ENCODE results near the gene SPINK4.

Gene SPINK4

DNA sequence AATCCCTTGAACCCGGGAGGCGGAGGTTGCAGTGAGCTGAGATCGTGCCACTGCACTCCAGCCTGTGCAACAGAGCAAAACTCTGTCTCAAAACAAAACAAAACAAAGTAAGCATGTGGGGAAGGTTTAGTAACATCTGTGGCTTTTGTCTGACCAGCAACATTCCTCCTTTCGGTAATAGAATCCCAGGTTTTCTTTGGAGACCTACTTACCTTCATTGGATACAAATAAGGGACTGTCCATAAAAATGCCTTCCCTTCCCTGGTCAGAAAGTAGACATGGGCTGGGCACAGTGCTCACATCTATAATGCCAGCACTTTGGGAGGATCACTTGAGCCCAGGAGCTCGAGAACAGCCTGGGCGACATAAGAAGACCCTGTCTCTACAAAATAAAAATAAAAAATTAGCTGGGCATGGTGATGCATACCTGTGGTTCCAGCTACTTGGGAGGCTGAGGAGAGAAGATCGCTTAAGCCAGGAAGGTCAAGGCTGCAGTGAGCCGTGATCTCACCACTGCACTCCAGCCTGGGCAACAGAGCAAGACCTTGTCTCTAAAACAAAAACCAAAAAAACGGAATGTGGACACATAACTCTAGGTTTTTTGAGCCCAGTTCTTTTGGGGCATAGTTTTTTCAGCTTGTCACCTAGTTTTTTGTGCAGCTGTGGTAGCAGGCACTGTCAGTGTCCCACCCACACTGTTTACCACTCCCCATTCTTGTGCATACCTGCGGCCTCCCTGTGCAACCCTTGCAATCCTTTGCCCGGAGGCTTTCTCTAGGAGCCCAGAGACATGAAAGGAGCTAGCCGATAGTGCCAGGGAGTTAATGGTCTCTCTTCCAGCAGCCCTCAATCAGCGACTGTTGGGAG is 9.0 kb upstream of the SPINK4 start:
- DNase-seq, result no peak

GRCh38 chr9:33231623-33231942 is 8.4 kb upstream of the SPINK4 start:
- DNase-seq, result no peak

DNA sequence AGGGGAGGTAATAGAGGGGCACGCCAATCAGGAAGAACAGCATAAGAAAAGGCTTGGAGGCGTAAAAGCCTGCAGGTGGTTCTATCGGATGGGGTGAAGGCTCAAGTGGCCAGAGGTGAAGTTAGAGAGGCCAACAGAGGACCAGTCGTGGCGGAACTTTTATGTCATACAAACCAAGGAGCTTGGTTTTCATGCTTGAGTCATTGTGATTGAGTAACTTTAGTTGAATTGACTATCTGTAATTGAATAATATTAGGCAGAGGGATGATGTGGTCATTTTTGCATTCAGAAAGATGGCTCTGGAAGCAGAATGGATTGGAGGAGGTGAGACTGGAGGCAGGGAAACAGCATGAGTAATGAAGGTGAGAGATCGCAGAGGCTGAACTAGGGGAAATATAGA is 7.2 kb upstream of the SPINK4 start:
- DNase-seq, result no peak

DNA sequence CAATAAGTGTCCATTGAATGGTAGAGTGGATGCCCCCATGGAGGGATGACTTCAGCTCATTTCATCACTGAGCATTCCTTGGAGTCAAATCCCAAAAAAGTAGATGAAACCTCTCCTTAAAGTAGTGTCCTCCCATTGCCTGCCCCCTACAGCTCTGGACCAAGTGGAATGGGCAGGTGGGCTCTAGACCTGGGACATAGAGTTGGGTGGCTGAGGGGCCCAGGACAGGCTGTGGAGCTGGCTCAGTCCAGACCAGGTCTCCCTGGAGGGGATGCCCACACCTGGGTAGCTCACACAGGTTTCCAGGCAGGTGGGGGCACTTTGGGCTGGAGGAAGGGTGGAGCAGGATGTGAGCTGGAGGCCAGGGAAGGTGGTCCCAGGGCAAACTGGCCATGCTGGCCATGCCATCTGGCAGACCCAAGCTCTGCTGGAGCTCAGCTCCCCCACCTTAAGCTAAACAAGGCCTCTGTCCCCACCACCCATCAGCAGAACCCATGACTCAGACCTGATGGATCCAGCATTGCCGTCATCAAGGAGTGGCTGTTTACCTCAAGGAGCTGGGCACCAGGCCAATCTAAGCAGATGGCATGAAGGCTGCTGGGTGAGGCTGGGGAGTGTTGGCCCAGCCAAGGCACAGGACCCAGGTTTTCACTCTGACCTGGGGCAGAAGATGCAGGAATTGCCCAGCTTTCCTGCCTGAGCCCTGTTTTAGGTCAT is 6.2 kb upstream of the SPINK4 start:
- DNase-seq, result no peak

GRCh38 chr9:33234511-33235467 is 5.2 kb upstream of the SPINK4 start:
- no peak for DNase-seq

DNA sequence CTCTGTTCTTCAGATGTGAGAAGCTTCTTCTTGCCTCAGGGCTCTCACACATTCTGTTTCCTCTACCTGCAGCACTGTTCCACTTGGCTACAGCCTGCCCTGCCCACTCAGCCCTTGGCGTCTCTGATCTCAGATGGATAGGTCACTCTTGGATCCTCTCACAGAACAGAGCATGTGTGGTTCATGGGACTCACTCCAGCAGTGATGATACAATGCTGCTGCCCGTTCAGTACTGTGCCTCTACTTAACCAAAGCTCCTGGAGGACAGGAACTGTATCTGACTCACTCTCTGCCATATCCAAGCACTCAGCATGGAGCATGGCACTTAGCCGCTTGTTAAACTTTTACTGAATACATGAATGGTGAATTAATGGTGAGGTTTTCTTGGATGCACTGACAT is 3.4 kb upstream of the SPINK4 start:
- DNase-seq, result no peak

GRCh38 chr9:33241298-33241697 is 1.3 kb downstream of the SPINK4 start:
- DNase-seq, result no peak

DNA sequence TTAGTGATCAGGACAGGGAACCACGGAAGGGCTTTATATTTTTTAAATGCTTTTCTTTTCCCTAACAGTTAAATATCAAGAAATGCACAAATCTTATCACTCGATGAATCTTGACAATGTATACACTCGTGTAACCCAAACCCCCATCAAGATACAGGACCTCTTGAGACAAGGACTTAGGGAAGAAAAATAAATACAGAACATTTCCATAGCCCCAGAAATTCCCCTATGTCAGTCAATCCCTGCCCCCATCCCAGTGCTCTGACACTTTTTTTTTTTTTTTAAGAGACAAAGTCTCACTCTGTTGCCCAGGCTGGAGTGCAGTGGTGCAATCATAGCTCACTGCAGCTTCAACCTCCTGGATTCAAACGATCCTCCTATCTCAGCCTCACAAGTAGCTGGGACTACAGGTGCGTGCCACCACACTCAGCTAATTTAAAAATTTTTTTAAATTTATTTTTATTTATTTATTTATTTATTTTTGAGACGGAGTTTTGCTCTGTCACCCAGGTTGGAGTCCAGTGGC is 2.7 kb downstream of the SPINK4 start:
- DNase-seq, result no peak

DNA sequence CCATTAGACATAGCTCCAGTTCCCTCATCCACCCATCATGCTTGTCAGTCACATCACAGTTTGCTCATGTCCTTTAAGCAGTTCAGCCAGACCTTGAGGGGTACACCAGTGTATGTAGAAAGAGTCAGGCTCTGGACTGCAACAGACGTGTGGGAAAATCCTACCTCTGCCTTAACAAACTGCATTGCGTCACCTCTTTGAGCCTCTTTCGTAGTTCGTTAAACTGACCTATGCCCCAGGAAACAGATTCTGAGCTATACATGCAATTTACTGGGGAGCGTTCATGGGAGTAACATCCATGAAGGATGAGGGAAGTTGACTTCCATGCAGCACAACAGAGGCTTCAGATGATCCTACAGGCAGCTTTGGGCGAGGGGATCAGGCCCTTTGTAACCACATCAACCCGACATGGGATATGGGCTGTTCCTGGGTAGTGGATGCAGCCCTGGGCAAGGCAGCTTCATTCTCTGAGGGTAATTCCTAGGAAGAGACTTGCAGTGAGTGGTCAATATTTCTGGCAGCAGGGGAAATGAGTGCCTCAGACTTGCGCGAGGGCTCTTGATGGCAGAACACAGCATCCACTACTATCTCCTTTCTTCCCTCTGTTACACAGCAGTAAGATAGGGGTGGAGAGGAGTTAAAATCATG is 4.3 kb downstream of the SPINK4 start:
- no peak for DNase-seq

DNA sequence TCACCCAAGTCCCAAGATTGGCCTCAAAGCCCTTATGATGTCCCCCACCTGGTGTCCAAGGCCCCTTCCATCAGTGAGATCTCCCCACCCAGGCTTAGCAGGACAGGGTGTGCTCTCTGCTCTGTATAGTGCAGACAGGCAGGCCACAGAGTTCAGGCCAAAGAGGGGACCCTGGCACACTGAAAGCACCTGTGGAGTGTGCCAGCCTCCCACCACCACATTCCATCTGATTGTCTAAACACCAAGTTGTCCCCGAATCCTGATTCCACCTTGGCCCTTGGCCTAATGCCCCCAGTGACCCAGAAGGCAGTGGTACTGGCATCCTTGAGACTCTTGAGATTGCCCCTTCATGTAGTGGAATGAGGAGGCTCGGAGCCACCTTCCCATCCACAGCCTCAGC is 5.4 kb downstream of the SPINK4 start:
- DNase-seq, result no peak

GRCh38 chr9:33246269-33246860 is 6.4 kb downstream of the SPINK4 start:
- DNase-seq, result no peak

GRCh38 chr9:33248606-33249005 is 8.6 kb downstream of the SPINK4 start:
- DNase-seq, result no peak

DNA sequence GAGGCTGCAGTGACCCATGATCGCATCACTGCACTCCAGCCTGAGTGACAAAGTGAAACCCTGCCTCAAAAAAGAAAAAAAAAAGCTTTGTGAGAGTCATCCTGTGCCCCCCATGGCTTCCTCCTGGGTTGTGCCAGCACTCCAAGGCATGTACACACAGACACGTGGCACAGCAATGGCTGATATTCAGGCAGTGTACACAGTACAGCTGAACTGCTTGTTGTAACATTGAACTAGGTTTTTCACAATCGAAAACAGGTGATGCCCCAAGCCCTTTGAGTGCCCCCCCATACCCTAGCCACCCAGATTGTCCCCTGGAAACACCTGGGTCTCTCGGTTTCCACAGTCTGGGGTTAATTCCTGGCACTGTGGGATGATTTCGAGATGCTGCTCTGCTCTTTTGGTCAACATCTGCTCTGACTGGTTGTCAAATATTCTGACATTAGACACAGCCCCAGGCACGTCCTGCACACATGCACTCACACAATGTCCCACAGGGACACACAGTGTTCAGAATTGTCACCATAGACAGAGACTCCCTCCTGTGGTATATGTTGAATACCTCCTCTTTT is 9.2 kb downstream of the SPINK4 start:
- no peak for DNase-seq

GRCh38 chr9:33249983-33250382 is 10.0 kb downstream of the SPINK4 start:
- DNase-seq, result no peak

- DNase-seq, result no peak
Measured at GRCh38 chr9:33250458-33250995, 10.6 kb downstream of the SPINK4 start.

DNA sequence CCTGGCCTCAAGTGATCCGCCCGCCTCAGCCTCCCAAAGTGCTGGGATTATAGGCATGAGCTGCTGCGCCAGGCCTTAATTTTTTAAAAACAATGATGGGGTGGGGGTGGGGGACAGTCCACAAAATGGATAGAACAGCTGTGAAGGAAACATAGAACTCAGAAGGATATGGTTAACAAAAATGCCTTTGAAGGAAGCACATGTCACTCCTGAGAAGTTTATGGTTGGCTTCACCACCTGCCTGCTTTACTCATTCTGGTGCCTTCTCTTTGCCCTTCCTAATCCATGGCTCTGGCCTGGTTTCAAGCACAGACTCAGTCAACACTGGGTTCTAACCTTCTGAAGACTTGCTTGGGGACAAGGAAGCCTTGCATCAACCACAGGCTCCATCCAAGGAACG is 14.2 kb downstream of the SPINK4 start:
- DNase-seq, result no peak

DNA sequence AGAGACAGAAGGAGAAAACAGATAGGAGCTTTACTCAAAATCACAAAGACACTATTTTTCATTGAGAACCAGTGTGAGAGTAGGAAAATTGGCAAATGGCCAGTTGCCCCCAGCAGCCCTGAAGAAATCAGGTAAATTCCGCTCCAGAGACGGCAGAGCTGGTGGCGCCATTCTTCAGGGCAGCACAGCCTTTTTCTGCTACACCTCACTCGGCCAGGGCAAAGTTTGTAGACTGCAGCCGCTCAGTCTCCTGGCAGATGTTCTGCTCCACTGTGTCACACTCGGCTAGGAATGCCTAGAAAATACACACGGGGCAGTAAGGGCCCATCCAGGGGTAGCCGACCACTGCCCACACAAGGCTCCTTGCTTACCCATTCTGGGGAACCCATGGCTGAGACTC is 15.0 kb downstream of the SPINK4 start:
- no peak for DNase-seq

GRCh38 chr9:33255471-33255870 is 15.5 kb downstream of the SPINK4 start:
- DNase-seq, result no peak

DNA sequence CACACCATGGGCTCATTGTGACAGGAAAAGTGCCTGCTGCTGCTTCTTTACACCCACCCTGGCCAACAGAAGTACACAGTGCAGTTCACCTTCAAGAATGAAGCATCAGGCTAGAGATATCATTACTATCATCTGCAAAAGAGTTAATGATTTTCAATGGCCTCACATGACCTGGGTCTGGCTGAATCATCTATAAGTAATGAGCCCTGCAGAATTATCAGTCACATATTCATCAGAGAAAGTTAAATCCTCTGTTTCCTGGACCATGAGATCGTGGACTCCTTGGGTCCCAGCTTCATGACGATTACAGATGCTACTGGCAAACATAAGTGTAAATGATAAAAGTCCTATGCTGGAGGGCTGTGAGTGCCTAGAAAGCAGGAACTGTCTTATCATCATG is 16.3 kb downstream of the SPINK4 start:
- DNase-seq, result no peak

- no peak for DNase-seq
Measured at GRCh38 chr9:33257276-33257675, 17.3 kb downstream of the SPINK4 start.

DNA sequence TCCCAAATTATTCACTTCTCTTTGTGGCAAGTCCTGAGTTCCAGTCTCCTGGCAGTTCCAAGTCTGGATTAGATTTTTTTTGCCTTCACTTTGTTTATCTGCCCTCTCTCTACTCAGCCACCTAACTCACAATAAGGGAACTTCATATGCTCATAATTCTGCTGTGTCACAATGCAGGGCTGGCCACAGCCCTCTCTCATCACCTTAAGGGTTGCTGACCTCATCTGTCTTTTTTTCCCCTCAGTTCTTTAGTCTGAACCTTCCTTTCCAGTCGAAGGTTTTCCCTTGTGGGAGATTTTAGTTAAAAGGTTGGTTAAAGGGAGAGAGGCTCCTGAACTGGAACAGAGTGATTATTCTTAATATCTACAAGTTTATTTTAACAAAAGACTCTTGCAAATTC is 20.4 kb downstream of the SPINK4 start:
- DNase-seq, result no peak

Data from right forelimb (tissue), 1 donor.